Kidney epithelial cell (primary cell): ENCODE measurements around the gene MKS1. TPM values are rescaled to one million over a fixed set of nuclear protein-coding genes. Genes with fewer than 3 reads are reported as not detected.

Source experiments
- DNase-seq: peaks from one replicate; pipeline ENCODE4 v3.0.0-alpha.2; 2010; ENCODE audit warnings: low read depth
- H3K27me3 ChIP-seq: 2 replicates; pipeline ENCODE4 v1.6.0; 2011; ENCODE audit warnings: low read length; ENCODE audit not compliant: control insufficient read depth, insufficient read depth
- H3K36me3 ChIP-seq: 2 replicates; pipeline ENCODE4 v1.5.1; 2011; ENCODE audit warnings: low read length; ENCODE audit not compliant: control insufficient read depth, insufficient read depth
- H3K4me3 ChIP-seq: 2 replicates; pipeline ENCODE4 v1.5.1; 2011; ENCODE audit warnings: low read depth, mild to moderate bottlenecking, control low read depth, low read length
- CTCF ChIP-seq: IDR thresholded peaks from 2 replicates; pipeline ENCODE4 v1.5.1; 2011; ENCODE audit warnings: mild to moderate bottlenecking, moderate library complexity, low read length, control low read depth, inconsistent platforms; ENCODE audit not compliant: insufficient read depth, poor library complexity, severe bottlenecking
- total RNA-seq: library from RNA; depleted of rRNA; stranded (reverse); fragments of >200 nt; gene quantifications from 2 replicates; pipeline ENCODE4 v1.2.3, GENCODE V29; 2015

The MKS1 gene
- total RNA-seq, 1 donor from 2014 or later, result 17.5 TPM

GRCh38 chr17:58181796-58182195 lies 37.3 kb downstream of the MKS1 start:
- Histone ChIP-seq H3K4me3 (no peak overlapping the region), H3K27me3 (peaks cover 2% of the 10 kb centered on the region), H3K36me3 (no peaks in the 10 kb centered on the region)
- no peak for DNase-seq
- no peak for TF ChIP-seq CTCF

DNA sequence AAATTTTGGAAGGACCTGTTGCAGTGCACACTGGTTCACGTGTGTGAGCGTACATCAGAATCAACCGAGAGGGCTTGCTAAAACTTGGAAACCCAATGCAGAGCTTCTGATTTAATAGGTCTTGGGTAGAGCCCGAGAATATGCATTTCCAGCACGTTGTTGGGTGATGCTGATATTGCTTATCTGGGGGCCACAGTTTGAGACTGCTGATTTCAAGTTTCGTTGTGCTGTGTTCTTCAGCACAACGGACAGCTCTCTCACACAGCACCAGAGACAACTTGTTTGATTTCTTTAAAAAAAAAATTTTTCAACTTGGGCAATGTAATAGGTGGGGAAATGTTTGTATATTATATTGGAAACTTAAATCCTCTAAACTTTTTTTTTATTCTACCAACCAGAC lies 42.9 kb downstream of the MKS1 start:
- Histone ChIP-seq H3K4me3 (no peak overlapping the region), H3K36me3 (no peaks in the 10 kb centered on the region), H3K27me3 (no peaks in the 10 kb centered on the region)
- TF ChIP-seq CTCF, result no peak
- DNase-seq, result no peak

DNA sequence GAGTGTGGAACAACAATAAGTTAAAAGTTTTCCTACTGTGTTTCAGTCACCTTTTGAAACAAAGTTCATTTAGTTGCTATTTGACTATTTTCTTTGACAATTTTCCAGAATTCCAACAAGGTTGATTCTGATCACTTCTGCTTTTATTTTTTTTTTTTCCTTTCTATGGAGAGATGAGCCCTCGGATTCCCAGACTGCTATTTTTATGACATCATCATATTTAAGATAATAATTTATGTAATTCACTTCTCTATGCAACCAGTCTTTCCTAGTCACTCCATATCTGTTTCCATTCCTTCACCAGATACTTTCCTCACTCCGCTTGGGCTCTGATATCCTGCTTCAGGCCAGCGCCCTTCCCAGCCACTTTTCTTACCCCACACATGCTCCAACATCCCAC lies 44.2 kb downstream of the MKS1 start:
- no peak for DNase-seq
- no peak overlapping the region for H3K4me3 ChIP-seq
- H3K27me3 ChIP-seq, result no peaks in the 10 kb centered on the region
- no peaks in the 10 kb centered on the region for H3K36me3 ChIP-seq
- TF ChIP-seq CTCF, result no peak

DNA sequence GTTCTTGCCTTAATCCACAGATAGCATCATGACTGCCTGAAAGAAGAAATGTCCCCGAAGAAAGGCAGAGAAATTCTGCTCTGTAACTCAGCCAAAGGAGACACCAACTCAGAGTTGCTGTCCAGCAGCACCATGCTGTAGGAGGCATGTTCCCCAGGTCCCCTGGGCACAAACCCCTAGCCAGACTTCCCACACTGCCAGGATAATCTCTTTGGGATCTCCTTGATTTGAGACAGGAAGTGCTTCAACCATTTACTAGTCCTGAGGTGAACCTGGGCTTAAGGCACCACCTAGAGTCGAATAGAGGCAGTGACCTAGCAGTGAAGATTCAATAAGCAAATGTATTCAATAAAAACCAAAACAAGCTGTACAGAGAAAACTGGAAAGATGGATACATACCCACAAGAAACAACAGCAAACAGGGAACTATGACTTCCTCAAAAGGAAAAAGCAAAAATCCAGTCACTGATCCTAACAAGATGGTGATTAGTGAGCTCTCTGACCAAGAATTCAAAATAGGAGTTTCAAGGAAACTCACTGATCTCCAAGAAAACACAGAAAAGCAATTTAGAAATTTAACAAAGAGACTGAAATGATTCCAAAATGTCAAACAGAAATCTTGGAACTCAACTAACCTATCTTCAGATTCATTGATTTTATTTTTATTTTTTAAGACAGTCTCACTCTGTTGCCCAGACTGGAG lies 46.5 kb downstream of the MKS1 start:
- no peak for DNase-seq

GRCh38 chr17:58170622-58171021 lies 48.4 kb downstream of the MKS1 start:
- H3K27me3 ChIP-seq, result no peaks in the 10 kb centered on the region
- no peak for TF ChIP-seq CTCF
- DNase-seq, result no peak
- no peak overlapping the region for H3K4me3 ChIP-seq
- H3K36me3 ChIP-seq, result no peaks in the 10 kb centered on the region

More for the DNA sequence above, 46.5 kb downstream of the MKS1 start:
- H3K4me3 ChIP-seq, result no peak overlapping the region
- TF ChIP-seq CTCF, result peak; percentile 37
- H3K27me3 ChIP-seq, result no peaks in the 10 kb centered on the region
- H3K36me3 ChIP-seq, result no peaks in the 10 kb centered on the region

DNA sequence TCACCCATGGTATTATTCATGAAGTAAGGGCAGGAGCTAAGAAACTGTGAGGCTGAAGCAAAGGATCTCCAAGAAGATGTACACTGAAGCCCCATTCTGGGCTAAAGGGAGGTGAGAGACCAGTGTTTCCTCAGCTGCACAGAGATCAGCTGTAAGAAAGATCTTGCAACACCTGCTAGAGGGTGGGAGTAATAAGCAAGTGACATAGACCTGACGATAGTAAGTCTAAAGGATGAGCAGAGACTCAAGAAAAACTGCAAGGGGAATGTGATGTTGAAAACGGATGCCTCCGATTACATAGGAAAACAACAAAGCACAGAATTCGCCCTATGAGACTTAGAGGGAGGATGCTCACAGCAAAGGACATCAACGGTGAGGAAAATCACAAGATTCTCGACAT lies 52.4 kb downstream of the MKS1 start, which contains the start of gene OR4D2:
Gene OR4D2 (plus strand): TSS at position 301 of the 400 bp plus-strand sequence. CDS start 2,674 bp downstream, outside the sequence.
- no peak for TF ChIP-seq CTCF
- no peak for DNase-seq
- Histone ChIP-seq H3K27me3 (no peaks in the 10 kb centered on the region), H3K4me3 (no peak within 1 kb of the TSS), H3K36me3 (no peaks in the 10 kb centered on the region)
